ENCODE measurements around the gene CLDN25.

CLDN25 gene

DNA sequence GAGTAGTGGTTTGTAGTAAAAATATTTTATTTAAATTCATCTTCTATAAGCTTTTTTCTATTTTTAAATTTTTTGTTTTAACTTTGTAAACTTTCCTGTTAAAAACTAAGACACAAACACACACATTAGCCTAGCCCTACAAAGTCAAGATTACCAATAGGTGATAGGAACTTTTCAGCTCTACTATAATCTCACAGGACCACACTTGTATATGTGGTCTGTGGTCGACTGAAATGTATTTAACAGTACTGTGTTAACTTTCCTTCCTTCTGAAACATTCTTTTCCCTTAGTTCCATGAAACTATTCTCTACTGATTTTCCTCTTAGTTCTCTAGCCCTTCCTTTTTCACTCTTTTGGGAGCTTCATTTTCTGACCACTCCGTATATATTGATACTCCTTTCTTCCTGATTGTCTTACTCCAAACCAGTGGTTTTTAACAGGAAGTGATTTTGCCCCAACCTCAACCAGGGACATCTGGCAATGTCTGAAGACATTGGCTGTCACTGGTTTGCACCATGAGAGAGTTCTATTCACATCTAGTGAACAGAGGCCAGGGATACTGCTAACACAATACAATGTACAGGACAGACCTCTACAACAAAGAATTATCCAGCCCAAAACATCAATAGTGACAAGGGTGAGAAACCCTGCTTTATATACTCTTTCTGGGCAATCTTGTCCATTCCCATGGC lies 14.9 kb upstream of the CLDN25 start:
- Histone ChIP-seq H3K9ac (ENCODE audit: insufficient read length, low read depth) (no peak overlapping the region), H3K27me3 (ENCODE audit: insufficient read depth, insufficient read length) (no peaks in the 10 kb centered on the region), H3K9me3 (ENCODE audit: insufficient read depth, low read length) (no peaks in the 10 kb centered on the region), H3K36me3 (ENCODE audit: insufficient read depth, insufficient read length, low read length) (peaks cover 49% of the 10 kb centered on the region), H3K4me1 (ENCODE audit: insufficient read depth, insufficient read length) (no peaks in the 10 kb centered on the region), H3K4me3 (ENCODE audit: insufficient read length, low read depth) (no peak overlapping the region)
- no peak for DNase-seq (ENCODE audit: low read depth, low spot score)
- TF ChIP-seq SUZ12 (IDR thresholded peaks at IDR 0.05; ENCODE audit: extremely low read depth, insufficient read depth, insufficient read length) = no peak
- TF ChIP-seq YY1 (IDR thresholded peaks at IDR 0.05; ENCODE audit: insufficient read depth, insufficient read length) = no peak
- no peak for TF ChIP-seq ZNF274 (IDR thresholded peaks at IDR 0.05; ENCODE audit: low read depth, low read length)

DNA sequence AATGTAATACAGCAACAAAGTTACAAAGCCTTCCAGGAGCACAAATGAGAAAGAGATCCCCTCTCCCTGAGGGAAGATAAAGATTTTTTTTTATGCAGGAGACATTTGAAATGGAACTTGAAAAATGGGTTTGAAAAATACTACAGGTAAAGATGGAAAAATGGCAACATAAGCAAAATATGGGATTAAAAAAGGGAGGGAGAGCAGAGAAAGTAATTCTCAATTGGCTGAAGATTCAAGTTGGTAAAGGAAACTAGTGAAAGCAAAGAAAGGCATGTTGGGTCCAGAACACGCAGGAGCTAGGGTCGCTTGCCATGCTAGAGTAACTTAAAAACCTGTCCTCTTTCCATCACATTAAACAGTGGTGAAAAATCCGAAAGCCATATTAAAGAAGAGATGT lies 7.6 kb upstream of the CLDN25 start:
- H3K9ac ChIP-seq (ENCODE audit: insufficient read length, low read depth) = peak overlapping the region; percentile 5
- no peak overlapping the region for H3K4me3 ChIP-seq (ENCODE audit: insufficient read length, low read depth)

GRCh38 chr11:113773092-113773415 lies 6.5 kb upstream of the CLDN25 start:
- Histone ChIP-seq H3K9me3 (ENCODE audit: insufficient read depth, low read length) (no peaks in the 10 kb centered on the region), H3K36me3 (ENCODE audit: insufficient read depth, insufficient read length, low read length) (peaks cover 30% of the 10 kb centered on the region), H3K4me3 (ENCODE audit: insufficient read length, low read depth) (peak overlapping the region; percentile 96), H3K9ac (ENCODE audit: insufficient read length, low read depth) (peak overlapping the region; percentile 94), H3K27me3 (ENCODE audit: insufficient read depth, insufficient read length) (no peaks in the 10 kb centered on the region), H3K4me1 (ENCODE audit: insufficient read depth, insufficient read length) (no peaks in the 10 kb centered on the region)
- no peak for DNase-seq (ENCODE audit: low read depth, low spot score)
- no peak for TF ChIP-seq SUZ12 (IDR thresholded peaks at IDR 0.05; ENCODE audit: extremely low read depth, insufficient read depth, insufficient read length)
- TF ChIP-seq ZNF274 (IDR thresholded peaks at IDR 0.05; ENCODE audit: low read depth, low read length) = no peak
- no peak for TF ChIP-seq YY1 (IDR thresholded peaks at IDR 0.05; ENCODE audit: insufficient read depth, insufficient read length)

More for the DNA sequence above, 7.6 kb upstream of the CLDN25 start:
- no peak for DNase-seq (ENCODE audit: low read depth, low spot score)
- TF ChIP-seq YY1 (IDR thresholded peaks at IDR 0.05; ENCODE audit: insufficient read depth, insufficient read length) (no peak), SUZ12 (IDR thresholded peaks at IDR 0.05; ENCODE audit: extremely low read depth, insufficient read depth, insufficient read length) (no peak), ZNF274 (IDR thresholded peaks at IDR 0.05; ENCODE audit: low read depth, low read length) (no peak)
- Histone ChIP-seq H3K9me3 (ENCODE audit: insufficient read depth, low read length) (no peaks in the 10 kb centered on the region), H3K4me1 (ENCODE audit: insufficient read depth, insufficient read length) (no peaks in the 10 kb centered on the region), H3K27me3 (ENCODE audit: insufficient read depth, insufficient read length) (no peaks in the 10 kb centered on the region), H3K36me3 (ENCODE audit: insufficient read depth, insufficient read length, low read length) (peaks cover 37% of the 10 kb centered on the region)

GRCh38 chr11:113773416-113774173 lies 6.0 kb upstream of the CLDN25 start, which contains the start of gene ZW10:
ZW10 (minus strand) TSS chr11:113773692; CDS start chr11:113773666, 26 bp downstream.
- TF ChIP-seq ZNF274 (IDR thresholded peaks at IDR 0.05; ENCODE audit: low read depth, low read length) = no peak
- TF ChIP-seq YY1 (IDR thresholded peaks at IDR 0.05; ENCODE audit: insufficient read depth, insufficient read length) = no peak
- no peak for TF ChIP-seq SUZ12 (IDR thresholded peaks at IDR 0.05; ENCODE audit: extremely low read depth, insufficient read depth, insufficient read length)
- H3K4me3 ChIP-seq (ENCODE audit: insufficient read length, low read depth) = peak within 1 kb of the TSS; percentile 96

DNA sequence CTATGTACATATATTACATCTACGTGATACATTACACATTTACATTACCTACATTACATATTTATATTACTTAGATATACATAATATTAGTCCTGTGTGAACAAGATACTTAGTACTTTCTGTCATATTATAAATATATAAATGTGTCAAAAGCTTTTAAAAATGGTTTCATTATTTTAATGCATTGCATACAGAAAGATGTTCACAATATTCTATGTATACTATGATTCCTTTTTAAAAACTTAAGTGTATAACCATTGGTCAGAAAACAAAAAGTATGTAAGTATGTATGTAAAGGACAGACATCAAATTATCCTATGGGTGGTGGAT lies 5.5 kb upstream of the CLDN25 start:
- Histone ChIP-seq H3K36me3 (ENCODE audit: insufficient read depth, insufficient read length, low read length) (peaks cover 19% of the 10 kb centered on the region), H3K9me3 (ENCODE audit: insufficient read depth, low read length) (no peaks in the 10 kb centered on the region), H3K9ac (ENCODE audit: insufficient read length, low read depth) (peak overlapping the region; percentile 76), H3K4me1 (ENCODE audit: insufficient read depth, insufficient read length) (no peaks in the 10 kb centered on the region), H3K27me3 (ENCODE audit: insufficient read depth, insufficient read length) (no peaks in the 10 kb centered on the region), H3K4me3 (ENCODE audit: insufficient read length, low read depth) (no peak overlapping the region)
- TF ChIP-seq SUZ12 (IDR thresholded peaks at IDR 0.05; ENCODE audit: extremely low read depth, insufficient read depth, insufficient read length) (no peak), YY1 (IDR thresholded peaks at IDR 0.05; ENCODE audit: insufficient read depth, insufficient read length) (no peak), ZNF274 (IDR thresholded peaks at IDR 0.05; ENCODE audit: low read depth, low read length) (no peak)
- DNase-seq (ENCODE audit: low read depth, low spot score) = no peak

More at GRCh38 chr11:113773416-113774173, 6.0 kb upstream of the CLDN25 start, which contains the start of gene ZW10:
- Histone ChIP-seq H3K4me1 (ENCODE audit: insufficient read depth, insufficient read length) (no peaks in the 10 kb centered on the region), H3K9me3 (ENCODE audit: insufficient read depth, low read length) (no peaks in the 10 kb centered on the region), H3K9ac (ENCODE audit: insufficient read length, low read depth) (peak within 1 kb of the TSS; percentile 94), H3K27me3 (ENCODE audit: insufficient read depth, insufficient read length) (no peaks in the 10 kb centered on the region), H3K36me3 (ENCODE audit: insufficient read depth, insufficient read length, low read length) (peaks cover 25% of the 10 kb centered on the region)
- DNase-seq (ENCODE audit: low read depth, low spot score) = peak; percentile 95

GRCh38 chr11:113778111-113778910 lies 1.3 kb upstream of the CLDN25 start:
- DNase-seq (ENCODE audit: low read depth, low spot score) = no peak
- no peak overlapping the region for H3K9ac ChIP-seq (ENCODE audit: insufficient read length, low read depth)
- no peak overlapping the region for H3K4me3 ChIP-seq (ENCODE audit: insufficient read length, low read depth)
- H3K9me3 ChIP-seq (ENCODE audit: insufficient read depth, low read length) = no peaks in the 10 kb centered on the region
- no peaks in the 10 kb centered on the region for H3K36me3 ChIP-seq (ENCODE audit: insufficient read depth, insufficient read length, low read length)
- no peak for TF ChIP-seq YY1 (IDR thresholded peaks at IDR 0.05; ENCODE audit: insufficient read depth, insufficient read length)
- no peak for TF ChIP-seq ZNF274 (IDR thresholded peaks at IDR 0.05; ENCODE audit: low read depth, low read length)
- no peak for TF ChIP-seq SUZ12 (IDR thresholded peaks at IDR 0.05; ENCODE audit: extremely low read depth, insufficient read depth, insufficient read length)
- no peaks in the 10 kb centered on the region for H3K27me3 ChIP-seq (ENCODE audit: insufficient read depth, insufficient read length)
- H3K4me1 ChIP-seq (ENCODE audit: insufficient read depth, insufficient read length) = no peaks in the 10 kb centered on the region
